Activated CD8-positive, alpha-beta memory T cell treated with anti-CD3 and anti-CD28 coated beads for 4 hours (primary cell): ENCODE results near the gene BMI1.

Experiments used
- DNase-seq, 2 donors: peaks; one replicate each; pipeline ENCODE4 v3.0.0-alpha.2; 2020; ENCODE audit warnings: low read depth in 2 of 2

BMI1 gene

DNA sequence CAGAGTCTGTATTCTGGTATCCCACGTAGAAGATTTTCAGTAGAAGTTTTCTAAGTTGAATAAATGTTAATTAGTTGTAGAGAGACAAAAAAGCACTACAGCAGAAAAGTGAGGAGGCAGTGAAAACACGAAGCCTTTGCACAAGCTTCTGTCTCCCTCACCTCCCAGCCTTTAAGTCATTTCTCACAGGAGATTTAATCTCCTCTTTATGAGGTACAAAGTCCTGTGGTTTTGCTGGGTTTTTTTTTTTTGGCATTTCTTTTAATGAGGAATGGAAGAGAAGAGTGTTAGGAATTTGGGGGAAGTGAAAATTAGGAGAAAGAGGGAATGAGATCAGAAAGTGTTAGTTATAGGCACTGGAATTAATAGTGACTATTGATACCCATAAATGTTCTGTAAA is 45.9 kb downstream of the BMI1 start:
- DNase-seq, result no peak

DNA sequence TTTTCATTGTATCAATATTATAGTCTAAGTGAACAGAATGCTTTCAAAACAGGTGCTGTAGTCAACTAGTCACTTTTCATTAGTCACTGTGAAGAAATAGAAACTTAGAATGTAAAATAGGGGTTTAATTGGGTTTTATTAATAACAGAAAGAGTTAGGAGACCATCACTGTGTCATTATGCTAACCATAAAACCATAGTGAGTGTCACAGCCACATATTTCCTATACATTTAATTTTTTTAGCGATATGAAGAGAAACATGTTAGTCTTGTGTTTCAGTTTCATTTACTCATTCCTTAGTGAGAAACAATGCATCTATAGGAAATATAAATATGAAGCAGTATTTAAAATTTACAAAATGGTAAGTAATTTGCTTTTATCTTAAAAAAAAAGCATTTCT is 46.6 kb downstream of the BMI1 start:
- no peak for DNase-seq

DNA sequence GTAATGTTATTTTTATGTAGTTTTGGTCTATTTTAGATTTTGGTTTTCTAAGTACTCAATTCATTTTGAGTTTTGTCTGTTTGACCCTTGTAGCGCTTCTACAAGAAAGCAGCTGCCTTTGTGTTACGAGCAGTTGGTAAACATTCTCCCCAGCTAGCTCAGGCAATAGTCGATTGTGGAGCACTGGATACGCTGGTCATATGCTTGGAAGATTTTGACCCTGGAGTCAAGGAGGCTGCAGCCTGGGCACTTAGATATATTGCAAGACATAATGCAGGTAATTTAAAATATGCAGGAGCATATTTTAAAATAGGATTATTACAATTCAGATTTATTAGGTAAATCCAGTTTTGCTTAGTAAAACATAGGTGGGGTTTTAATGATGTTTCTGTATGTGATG is 47.5 kb downstream of the BMI1 start:
- no peak for DNase-seq

DNA sequence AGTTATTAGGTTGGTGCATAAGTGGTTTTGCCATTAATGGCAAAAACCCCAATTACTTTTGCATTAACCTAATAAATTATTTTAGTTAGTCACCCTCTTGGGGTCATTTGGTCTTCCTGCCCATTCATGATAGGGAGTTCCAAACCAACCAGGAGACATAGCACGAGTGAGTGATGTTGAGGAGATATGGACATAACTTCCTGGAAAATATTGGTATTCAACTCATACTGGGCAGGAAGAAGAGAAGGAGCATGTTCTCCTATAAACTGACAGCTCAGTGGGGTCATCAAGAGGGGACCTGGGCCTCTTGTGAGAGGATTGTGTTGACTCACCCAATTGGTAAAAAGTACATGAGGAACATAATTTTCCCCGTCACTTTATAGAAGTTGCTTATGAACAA is 48.1 kb downstream of the BMI1 start:
- no peak for DNase-seq

DNA sequence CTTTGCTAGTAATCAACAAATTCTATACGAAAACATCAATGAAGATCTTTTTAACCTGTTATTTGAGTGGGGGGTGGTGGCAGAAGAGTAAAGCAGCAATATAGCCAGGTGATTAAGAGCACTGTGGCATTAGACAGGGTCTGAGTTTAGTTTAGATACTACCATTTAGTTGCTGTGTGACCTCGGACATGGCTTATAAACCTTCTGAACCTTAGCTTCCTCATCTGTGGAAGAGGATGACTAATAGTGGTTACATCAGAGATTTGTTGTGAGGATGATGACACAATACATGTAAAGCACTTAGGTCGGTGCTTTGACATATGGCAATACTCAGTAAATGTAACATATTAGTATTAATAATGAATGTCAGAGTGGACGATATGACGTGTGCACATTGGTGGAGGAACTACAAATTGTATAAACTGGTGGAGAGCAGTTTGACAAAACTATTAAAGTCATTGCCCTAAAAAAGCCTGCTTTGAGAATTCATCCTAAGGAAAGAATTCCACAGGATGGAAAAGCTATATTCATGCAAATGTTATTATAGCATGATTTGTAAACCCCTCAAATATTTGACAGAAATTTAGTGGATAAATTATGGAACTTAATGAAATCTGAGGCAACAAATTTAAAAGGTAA is 48.7 kb downstream of the BMI1 start:
- no peak for DNase-seq

DNA sequence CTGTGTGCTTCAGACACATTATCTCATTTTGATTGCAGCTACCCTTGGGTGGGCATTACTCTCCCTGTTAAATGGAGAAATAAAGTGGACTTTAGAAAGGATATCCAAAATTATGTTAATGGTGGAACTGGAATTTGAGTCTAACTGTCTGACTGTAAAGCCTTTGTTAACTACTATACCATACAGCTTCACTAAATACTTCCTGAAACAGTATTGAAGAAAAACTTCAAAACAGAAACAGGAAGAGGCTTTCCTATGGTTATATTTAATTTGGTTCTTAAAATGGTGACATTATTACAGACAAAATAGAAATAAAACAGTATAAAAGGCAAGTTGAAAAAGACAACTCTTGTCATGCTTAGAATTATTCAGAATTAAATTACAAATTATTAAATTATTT is 49.4 kb downstream of the BMI1 start:
- no peak for DNase-seq

DNA sequence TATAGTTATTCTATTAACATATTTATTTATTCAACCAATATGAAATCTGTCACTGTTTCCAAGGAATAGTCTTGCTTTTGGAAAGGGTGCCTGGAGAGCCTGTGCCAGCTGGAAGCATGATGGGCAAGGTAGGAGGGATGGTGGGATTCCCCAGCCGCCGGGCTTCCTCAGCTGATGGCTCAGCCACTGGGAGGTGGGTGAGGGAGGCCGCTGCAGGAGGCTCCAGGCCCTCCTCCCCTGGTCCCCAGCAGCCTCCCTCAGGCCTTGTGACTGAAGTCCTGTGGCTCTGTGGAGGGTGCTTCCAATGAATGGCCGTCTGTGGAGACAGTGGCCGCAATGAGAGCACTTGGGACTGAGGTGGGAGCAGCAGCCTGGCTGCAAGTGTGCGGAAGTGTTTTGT is 51.4 kb downstream of the BMI1 start:
- DNase-seq, result no peak

DNA sequence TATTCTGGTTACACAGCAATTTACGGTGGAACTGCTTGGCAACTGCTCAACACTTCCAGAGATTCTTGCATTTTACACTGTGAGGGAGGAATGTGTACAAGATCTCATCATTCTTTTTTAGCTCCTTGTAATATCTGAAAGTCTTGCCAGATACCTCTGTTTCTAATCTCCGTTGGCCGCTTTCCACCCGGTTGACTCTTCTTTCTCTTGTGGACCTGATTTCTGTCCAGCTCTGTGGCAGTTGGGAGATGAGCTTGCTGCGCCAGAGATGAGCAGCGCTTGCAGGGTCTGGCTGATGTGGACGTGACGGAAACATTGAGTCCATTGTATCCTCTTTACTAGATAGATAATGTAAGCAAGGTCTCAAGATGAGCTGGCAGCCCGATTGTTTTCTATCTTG is 52.0 kb downstream of the BMI1 start:
- no peak for DNase-seq

DNA sequence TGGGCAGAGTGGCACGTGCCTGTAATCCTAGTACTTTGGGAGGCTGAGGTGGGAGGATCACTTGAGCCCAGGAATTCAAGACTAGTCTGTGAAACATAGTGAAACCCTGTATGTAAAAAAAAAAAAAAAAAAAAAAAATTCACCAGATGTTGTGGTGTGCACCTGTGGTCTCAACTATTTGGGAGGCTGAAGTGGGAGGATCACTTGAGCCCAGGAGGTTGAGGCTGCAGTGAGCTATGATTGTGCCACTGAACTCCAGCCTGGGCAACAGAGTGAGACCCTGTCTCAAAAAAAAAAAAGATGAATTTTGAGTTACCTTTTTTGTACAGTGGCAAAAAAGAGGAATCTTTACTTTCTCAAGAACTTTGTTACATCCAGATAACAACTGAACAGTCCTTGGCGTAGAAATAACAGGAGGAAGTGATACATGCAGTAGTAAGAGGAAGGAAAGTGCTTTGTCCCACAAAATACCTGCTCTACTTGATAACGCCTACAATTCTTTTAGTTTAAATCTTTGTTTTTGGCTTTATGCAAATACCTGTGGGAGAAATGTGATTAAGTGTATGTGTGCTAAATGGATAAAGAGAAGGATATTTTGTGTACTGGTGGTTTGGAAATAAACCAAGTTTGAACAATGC is 53.7 kb downstream of the BMI1 start:
- DNase-seq, result no peak

DNA sequence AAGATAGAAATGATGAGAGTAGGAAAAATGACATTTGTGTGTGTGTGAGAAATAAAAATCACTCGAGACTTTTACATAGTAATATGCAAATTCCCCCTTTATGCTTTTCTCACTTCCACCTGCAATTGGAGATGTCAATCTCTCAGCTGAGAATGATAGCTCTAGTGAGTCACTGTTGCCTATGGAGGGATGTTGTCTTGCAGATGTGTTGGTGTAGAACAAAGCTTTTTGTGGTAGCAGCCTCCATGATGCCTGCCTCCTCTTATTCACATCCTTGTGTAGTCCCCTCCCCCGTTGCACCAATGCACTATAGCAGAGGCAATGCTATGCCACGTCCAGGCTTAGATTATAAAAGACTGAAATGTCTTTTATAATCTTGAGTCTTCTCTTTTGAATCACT is 58.2 kb downstream of the BMI1 start:
- DNase-seq, result peak; percentile 12 to 30
